ENCODE results near the gene CPA3.

CPA3 gene

GRCh38 chr3:148833223-148833622, 31.9 kb upstream of the CPA3 start:
- Histone ChIP-seq H3K4me3 (ENCODE audit: low read length) (no peak overlapping the region), H3K36me3 (ENCODE audit: insufficient read depth, low read length) (no peaks in the 10 kb centered on the region), H3K9me3 (replicated peaks; ENCODE audit: low read length) (no peaks in the 10 kb centered on the region), H3K4me2 (ENCODE audit: low read length) (no peak overlapping the region), H3K9ac (ENCODE audit: low read depth, low read length) (no peak overlapping the region), H3K4me1 (ENCODE audit: control insufficient read depth, insufficient read depth, low read length) (no peaks in the 10 kb centered on the region), H3K27me3 (ENCODE audit: control insufficient read depth, insufficient read depth, low read length) (no peaks in the 10 kb centered on the region)

- Histone ChIP-seq H3K9ac (ENCODE audit: low read depth, low read length) (no peak overlapping the region), H3K4me1 (ENCODE audit: control insufficient read depth, insufficient read depth, low read length) (no peaks in the 10 kb centered on the region), H3K4me2 (ENCODE audit: low read length) (no peak overlapping the region), H3K9me3 (replicated peaks; ENCODE audit: low read length) (no peaks in the 10 kb centered on the region), H3K36me3 (ENCODE audit: insufficient read depth, low read length) (no peaks in the 10 kb centered on the region), H3K27me3 (ENCODE audit: control insufficient read depth, insufficient read depth, low read length) (no peaks in the 10 kb centered on the region), H3K4me3 (ENCODE audit: low read length) (no peak overlapping the region)
Measured at GRCh38 chr3:148839805-148840204, 25.3 kb upstream of the CPA3 start.

GRCh38 chr3:148840451-148840850, 24.6 kb upstream of the CPA3 start:
- Histone ChIP-seq H3K36me3 (ENCODE audit: insufficient read depth, low read length) (no peaks in the 10 kb centered on the region), H3K4me2 (ENCODE audit: low read length) (no peak overlapping the region), H3K9ac (ENCODE audit: low read depth, low read length) (no peak overlapping the region)

DNA sequence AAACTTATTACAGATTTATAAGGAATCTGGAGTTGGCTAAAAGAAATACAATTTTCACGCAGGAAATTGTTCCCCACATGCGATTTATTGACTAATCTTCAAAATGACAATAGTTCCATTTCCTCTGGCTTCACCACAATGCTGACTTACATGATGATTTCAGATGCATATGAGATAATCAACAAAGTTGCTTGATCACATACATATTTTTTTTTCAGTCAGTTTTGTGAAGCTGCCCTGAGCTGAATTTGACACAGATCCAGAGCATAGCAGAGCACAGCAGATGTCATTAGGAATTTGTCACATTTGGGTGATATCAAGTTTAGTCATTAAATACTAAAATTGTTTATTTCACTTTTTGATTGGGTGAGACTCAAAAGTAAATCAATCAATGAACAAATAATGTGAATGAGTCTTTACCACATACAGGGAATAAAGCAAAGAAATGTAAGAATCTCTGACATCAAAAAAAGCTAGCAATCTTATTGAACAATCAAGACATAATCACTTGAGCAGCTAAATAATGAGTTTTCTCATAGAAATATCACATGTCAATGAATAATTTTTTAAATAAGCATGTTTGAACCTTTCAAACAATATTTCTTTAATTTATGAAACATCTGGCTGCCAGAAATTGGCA, 19.2 kb upstream of the CPA3 start:
- H3K27me3 ChIP-seq (ENCODE audit: control insufficient read depth, insufficient read depth, low read length), result no peaks in the 10 kb centered on the region
- H3K36me3 ChIP-seq (ENCODE audit: insufficient read depth, low read length), result no peaks in the 10 kb centered on the region

More at GRCh38 chr3:148840451-148840850, 24.6 kb upstream of the CPA3 start:
- Histone ChIP-seq H3K9me3 (replicated peaks; ENCODE audit: low read length) (no peaks in the 10 kb centered on the region), H3K4me1 (ENCODE audit: control insufficient read depth, insufficient read depth, low read length) (no peaks in the 10 kb centered on the region), H3K27me3 (ENCODE audit: control insufficient read depth, insufficient read depth, low read length) (no peaks in the 10 kb centered on the region), H3K4me3 (ENCODE audit: low read length) (no peak overlapping the region)

DNA sequence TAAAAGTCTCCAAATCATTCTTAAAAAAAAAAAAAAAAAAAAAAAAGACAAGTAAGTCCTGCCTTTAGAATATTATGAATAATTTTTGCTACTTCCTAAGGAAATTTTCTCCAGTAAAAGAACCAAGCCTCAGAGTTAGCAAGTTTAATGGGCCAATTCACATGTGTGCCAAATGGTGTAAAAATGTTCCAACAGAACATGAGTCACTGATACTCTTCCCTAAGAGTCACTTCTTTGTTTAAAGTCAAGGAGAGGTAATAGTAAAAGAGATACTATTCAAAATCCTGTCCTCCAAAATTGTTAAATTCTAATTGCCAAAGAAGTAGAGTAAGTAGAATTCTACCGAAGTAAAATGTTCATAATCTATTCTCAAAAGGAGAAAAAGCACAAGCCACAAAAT, 17.7 kb upstream of the CPA3 start:
- Histone ChIP-seq H3K9ac (ENCODE audit: low read depth, low read length) (no peak overlapping the region), H3K4me1 (ENCODE audit: control insufficient read depth, insufficient read depth, low read length) (peaks cover 7% of the 10 kb centered on the region), H3K27me3 (ENCODE audit: control insufficient read depth, insufficient read depth, low read length) (no peaks in the 10 kb centered on the region), H3K36me3 (ENCODE audit: insufficient read depth, low read length) (no peaks in the 10 kb centered on the region), H3K9me3 (replicated peaks; ENCODE audit: low read length) (no peaks in the 10 kb centered on the region), H3K4me2 (ENCODE audit: low read length) (no peak overlapping the region), H3K4me3 (ENCODE audit: low read length) (no peak overlapping the region)

More for the DNA sequence above, 19.2 kb upstream of the CPA3 start:
- no peak overlapping the region for H3K9ac ChIP-seq (ENCODE audit: low read depth, low read length)
- H3K4me2 ChIP-seq (ENCODE audit: low read length), result no peak overlapping the region
- no peak overlapping the region for H3K4me3 ChIP-seq (ENCODE audit: low read length)
- peaks cover 7% of the 10 kb centered on the region for H3K4me1 ChIP-seq (ENCODE audit: control insufficient read depth, insufficient read depth, low read length)
- H3K9me3 ChIP-seq (replicated peaks; ENCODE audit: low read length), result no peaks in the 10 kb centered on the region

- peaks cover 12% of the 10 kb centered on the region for H3K4me1 ChIP-seq (ENCODE audit: control insufficient read depth, insufficient read depth, low read length)
- no peaks in the 10 kb centered on the region for H3K36me3 ChIP-seq (ENCODE audit: insufficient read depth, low read length)
- no peak overlapping the region for H3K4me2 ChIP-seq (ENCODE audit: low read length)
- H3K9ac ChIP-seq (ENCODE audit: low read depth, low read length), result no peak overlapping the region
- H3K4me3 ChIP-seq (ENCODE audit: low read length), result no peak overlapping the region
- H3K9me3 ChIP-seq (replicated peaks; ENCODE audit: low read length), result no peaks in the 10 kb centered on the region
- H3K27me3 ChIP-seq (ENCODE audit: control insufficient read depth, insufficient read depth, low read length), result no peaks in the 10 kb centered on the region
Measured at GRCh38 chr3:148848410-148848809, 16.7 kb upstream of the CPA3 start.

DNA sequence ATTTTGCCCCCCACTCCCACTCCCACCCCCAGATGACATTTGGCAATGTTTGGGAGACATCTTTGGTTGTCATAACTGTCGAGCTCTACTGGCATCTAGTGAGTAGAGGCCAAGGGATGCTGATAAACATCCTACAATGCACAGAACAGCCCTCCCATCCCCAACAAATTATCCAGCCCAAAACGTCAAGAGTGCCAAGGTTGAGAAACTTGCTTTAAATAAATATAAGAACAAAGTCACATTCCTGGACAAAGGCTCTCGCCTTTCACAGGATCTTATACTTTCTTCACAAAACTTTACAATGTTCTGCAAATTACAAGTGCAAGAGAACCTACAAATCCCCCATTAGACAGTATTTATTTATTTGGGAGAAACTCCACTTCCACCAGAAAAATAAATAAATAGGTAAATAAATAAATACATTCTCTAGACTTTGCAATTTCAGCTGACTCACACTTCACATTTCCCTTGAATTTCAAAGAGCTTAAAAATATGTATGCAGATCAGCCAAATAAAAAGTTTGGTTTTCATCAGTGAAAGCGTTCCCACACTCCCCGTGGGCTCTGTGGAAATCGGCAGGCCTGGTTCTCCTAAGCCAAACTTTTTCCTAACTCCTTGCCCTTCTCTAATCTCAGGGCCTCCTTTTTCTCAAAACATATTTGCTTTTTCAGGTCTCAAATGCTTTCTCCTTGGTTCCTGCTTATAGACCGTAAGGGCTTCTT, 12.7 kb upstream of the CPA3 start:
- Histone ChIP-seq H3K4me1 (ENCODE audit: control insufficient read depth, insufficient read depth, low read length) (peaks cover 6% of the 10 kb centered on the region), H3K4me2 (ENCODE audit: low read length) (no peak overlapping the region), H3K9ac (ENCODE audit: low read depth, low read length) (no peak overlapping the region), H3K9me3 (replicated peaks; ENCODE audit: low read length) (no peaks in the 10 kb centered on the region), H3K36me3 (ENCODE audit: insufficient read depth, low read length) (no peaks in the 10 kb centered on the region), H3K4me3 (ENCODE audit: low read length) (no peak overlapping the region), H3K27me3 (ENCODE audit: control insufficient read depth, insufficient read depth, low read length) (no peaks in the 10 kb centered on the region)

DNA sequence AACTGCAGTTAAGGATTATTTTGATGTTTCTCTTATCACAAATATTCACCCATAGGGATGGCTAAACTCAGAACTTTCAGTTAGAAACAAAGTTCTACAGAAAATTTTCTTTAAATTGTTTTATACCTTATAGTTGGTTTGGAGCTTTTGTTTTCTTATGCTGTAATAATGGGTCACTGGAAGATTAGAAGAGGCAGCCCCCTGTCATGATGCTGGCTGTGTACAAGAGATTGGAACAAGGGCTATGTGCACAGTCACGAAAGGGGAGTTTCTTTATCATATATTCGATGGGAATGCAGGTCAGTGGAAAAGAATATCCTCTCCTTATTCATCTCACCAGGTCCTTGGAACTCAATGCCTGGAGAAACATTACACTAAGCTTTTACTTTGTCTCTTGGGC, 12.0 kb upstream of the CPA3 start:
- H3K9me3 ChIP-seq (replicated peaks; ENCODE audit: low read length), result no peaks in the 10 kb centered on the region
- H3K36me3 ChIP-seq (ENCODE audit: insufficient read depth, low read length), result no peaks in the 10 kb centered on the region
- no peaks in the 10 kb centered on the region for H3K27me3 ChIP-seq (ENCODE audit: control insufficient read depth, insufficient read depth, low read length)
- no peak overlapping the region for H3K4me3 ChIP-seq (ENCODE audit: low read length)
- no peak overlapping the region for H3K4me2 ChIP-seq (ENCODE audit: low read length)
- H3K4me1 ChIP-seq (ENCODE audit: control insufficient read depth, insufficient read depth, low read length), result peaks cover 4% of the 10 kb centered on the region
- no peak overlapping the region for H3K9ac ChIP-seq (ENCODE audit: low read depth, low read length)

GRCh38 chr3:148854061-148854460, 11.0 kb upstream of the CPA3 start:
- no peak overlapping the region for H3K4me2 ChIP-seq (ENCODE audit: low read length)
- H3K27me3 ChIP-seq (ENCODE audit: control insufficient read depth, insufficient read depth, low read length), result no peaks in the 10 kb centered on the region
- H3K4me1 ChIP-seq (ENCODE audit: control insufficient read depth, insufficient read depth, low read length), result peaks cover 4% of the 10 kb centered on the region
- H3K9me3 ChIP-seq (replicated peaks; ENCODE audit: low read length), result no peaks in the 10 kb centered on the region
- no peak overlapping the region for H3K9ac ChIP-seq (ENCODE audit: low read depth, low read length)
- H3K36me3 ChIP-seq (ENCODE audit: insufficient read depth, low read length), result no peaks in the 10 kb centered on the region
- no peak overlapping the region for H3K4me3 ChIP-seq (ENCODE audit: low read length)

DNA sequence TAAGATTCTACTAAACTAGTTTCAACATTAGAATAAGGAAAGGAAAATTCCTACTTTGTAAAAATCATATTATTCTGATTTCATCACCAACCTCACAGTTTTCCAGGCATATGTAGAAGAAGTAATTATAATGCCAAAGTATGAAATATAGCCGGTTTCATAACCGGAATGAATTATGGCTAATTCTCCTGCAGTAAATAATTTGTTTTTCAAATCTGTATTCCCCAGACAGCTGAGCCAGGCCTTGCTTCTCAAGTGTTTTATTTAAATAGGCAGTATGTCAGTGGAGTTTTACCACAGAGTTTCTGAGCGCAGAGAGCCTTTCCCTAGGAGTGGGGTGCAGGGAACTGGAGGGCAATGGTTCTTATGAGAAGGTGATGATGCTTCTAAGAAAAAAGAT, 8.7 kb upstream of the CPA3 start:
- H3K9me3 ChIP-seq (replicated peaks; ENCODE audit: low read length), result no peaks in the 10 kb centered on the region
- H3K36me3 ChIP-seq (ENCODE audit: insufficient read depth, low read length), result no peaks in the 10 kb centered on the region
- H3K9ac ChIP-seq (ENCODE audit: low read depth, low read length), result no peak overlapping the region
- H3K27me3 ChIP-seq (ENCODE audit: control insufficient read depth, insufficient read depth, low read length), result no peaks in the 10 kb centered on the region
- no peak overlapping the region for H3K4me2 ChIP-seq (ENCODE audit: low read length)
- H3K4me1 ChIP-seq (ENCODE audit: control insufficient read depth, insufficient read depth, low read length), result peaks cover 4% of the 10 kb centered on the region
- no peak overlapping the region for H3K4me3 ChIP-seq (ENCODE audit: low read length)

GRCh38 chr3:148857316-148857715, 7.8 kb upstream of the CPA3 start:
- Histone ChIP-seq H3K27me3 (ENCODE audit: control insufficient read depth, insufficient read depth, low read length) (no peaks in the 10 kb centered on the region), H3K36me3 (ENCODE audit: insufficient read depth, low read length) (no peaks in the 10 kb centered on the region), H3K4me1 (ENCODE audit: control insufficient read depth, insufficient read depth, low read length) (peaks cover 4% of the 10 kb centered on the region), H3K9me3 (replicated peaks; ENCODE audit: low read length) (no peaks in the 10 kb centered on the region), H3K4me3 (ENCODE audit: low read length) (no peak overlapping the region), H3K9ac (ENCODE audit: low read depth, low read length) (no peak overlapping the region), H3K4me2 (ENCODE audit: low read length) (no peak overlapping the region)

- Histone ChIP-seq H3K4me2 (ENCODE audit: low read length) (no peak overlapping the region), H3K4me1 (ENCODE audit: control insufficient read depth, insufficient read depth, low read length) (no peaks in the 10 kb centered on the region), H3K9ac (ENCODE audit: low read depth, low read length) (no peak overlapping the region), H3K4me3 (ENCODE audit: low read length) (no peak overlapping the region), H3K36me3 (ENCODE audit: insufficient read depth, low read length) (no peaks in the 10 kb centered on the region), H3K27me3 (ENCODE audit: control insufficient read depth, insufficient read depth, low read length) (no peaks in the 10 kb centered on the region), H3K9me3 (replicated peaks; ENCODE audit: low read length) (no peaks in the 10 kb centered on the region)
Measured at GRCh38 chr3:148861277-148861869, 3.7 kb upstream of the CPA3 start.

Data from skeletal muscle satellite cell (primary cell).